AG09309 (cell line): ENCODE results near the gene ARHGEF37.

Experiments
- DNase-seq: peaks from one replicate; pipeline ENCODE4 v3.0.0-alpha.2; 2010; ENCODE audit warnings: low read depth
- H3K4me3 ChIP-seq: 2 replicates; pipeline ENCODE4 v1.5.1; 2011; ENCODE audit warnings: mild to moderate bottlenecking, low read depth, low read length, moderate library complexity; ENCODE audit not compliant: control insufficient read depth
- TF ChIP-seq, protein P1 (sequence below): IDR thresholded peaks from 2 replicates; pipeline ENCODE4 v1.5.1; 2011; ENCODE audit warnings: mild to moderate bottlenecking, low read depth, low read length, inconsistent platforms; ENCODE audit not compliant: insufficient read depth, control insufficient read depth; ENCODE audit errors: missing control alignments

Gene ARHGEF37

GRCh38 chr5:149578896-149579295, 2.4 kb upstream of the ARHGEF37 start:
- TF ChIP-seq, protein P1, sequence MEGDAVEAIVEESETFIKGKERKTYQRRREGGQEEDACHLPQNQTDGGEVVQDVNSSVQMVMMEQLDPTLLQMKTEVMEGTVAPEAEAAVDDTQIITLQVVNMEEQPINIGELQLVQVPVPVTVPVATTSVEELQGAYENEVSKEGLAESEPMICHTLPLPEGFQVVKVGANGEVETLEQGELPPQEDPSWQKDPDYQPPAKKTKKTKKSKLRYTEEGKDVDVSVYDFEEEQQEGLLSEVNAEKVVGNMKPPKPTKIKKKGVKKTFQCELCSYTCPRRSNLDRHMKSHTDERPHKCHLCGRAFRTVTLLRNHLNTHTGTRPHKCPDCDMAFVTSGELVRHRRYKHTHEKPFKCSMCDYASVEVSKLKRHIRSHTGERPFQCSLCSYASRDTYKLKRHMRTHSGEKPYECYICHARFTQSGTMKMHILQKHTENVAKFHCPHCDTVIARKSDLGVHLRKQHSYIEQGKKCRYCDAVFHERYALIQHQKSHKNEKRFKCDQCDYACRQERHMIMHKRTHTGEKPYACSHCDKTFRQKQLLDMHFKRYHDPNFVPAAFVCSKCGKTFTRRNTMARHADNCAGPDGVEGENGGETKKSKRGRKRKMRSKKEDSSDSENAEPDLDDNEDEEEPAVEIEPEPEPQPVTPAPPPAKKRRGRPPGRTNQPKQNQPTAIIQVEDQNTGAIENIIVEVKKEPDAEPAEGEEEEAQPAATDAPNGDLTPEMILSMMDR, result no peak
- H3K4me3 ChIP-seq, result no peak overlapping the region
- no peak for DNase-seq

- H3K4me3 ChIP-seq, result peak overlapping the region; percentile 48
- TF ChIP-seq, protein P1, result no peak
- DNase-seq, result no peak
These were observed 498 bp upstream of the ARHGEF37 start for GRCh38 chr5:149580808-149581191.

- no peak overlapping the region for H3K4me3 ChIP-seq
- TF ChIP-seq, protein P1, result no peak
- no peak for DNase-seq
These were observed 852 bp downstream of the ARHGEF37 start for GRCh38 chr5:149581931-149582768.

DNA sequence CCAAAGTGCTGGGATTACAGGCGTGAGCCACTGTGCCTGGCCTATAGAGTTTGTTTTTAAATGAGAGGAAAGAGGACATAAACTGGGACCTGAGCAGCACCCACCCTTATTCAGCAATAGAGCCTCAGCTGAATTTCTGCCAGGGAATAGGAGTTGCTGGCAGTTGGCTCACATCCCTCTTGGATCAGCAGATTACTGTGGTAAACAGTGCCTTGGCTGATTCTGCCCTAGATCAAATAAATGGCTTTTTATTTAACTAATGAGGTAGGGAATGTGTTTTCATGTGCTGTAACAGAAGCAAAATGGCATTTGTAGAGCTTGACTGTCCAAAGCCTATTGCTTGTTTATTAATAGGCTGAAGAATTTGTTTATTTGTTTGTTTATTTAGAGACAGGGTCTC, 2.1 kb downstream of the ARHGEF37 start:
- DNase-seq, result no peak
- no peak overlapping the region for H3K4me3 ChIP-seq

GRCh38 chr5:149584121-149584520, 2.8 kb downstream of the ARHGEF37 start:
- no peak for DNase-seq
- H3K4me3 ChIP-seq, result no peak overlapping the region
- TF ChIP-seq, protein P1, result no peak

More for the DNA sequence above, 2.1 kb downstream of the ARHGEF37 start:
- TF ChIP-seq, protein P1, result no peak

DNA sequence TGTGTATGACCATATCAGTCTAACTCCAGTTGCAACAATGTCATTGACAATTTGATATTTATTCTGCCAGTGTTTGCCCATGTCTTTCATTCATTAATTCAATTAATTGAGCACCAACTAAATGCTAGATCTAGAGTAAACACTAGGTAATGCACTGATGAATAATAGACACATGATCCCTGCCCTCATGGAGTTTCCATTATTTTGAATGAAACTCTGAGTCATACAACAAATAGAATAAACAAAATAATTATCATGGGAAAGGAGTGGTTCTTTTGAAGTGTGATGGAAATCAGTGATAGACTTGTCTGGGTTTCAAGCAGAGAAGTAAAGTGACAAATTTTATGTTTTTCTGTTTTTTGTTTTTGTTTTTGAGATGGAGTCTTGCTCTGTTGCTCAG, 4.6 kb downstream of the ARHGEF37 start:
- TF ChIP-seq, protein P1, result no peak
- no peak for DNase-seq
- H3K4me3 ChIP-seq, result no peak overlapping the region
